ENCODE results near the gene SLFN5.
"Not testable (repeated sequence)": the region's sequence is repeated elsewhere in the genome, so short reads cannot be mapped to it uniquely, and the experiment has no call there.

Gene SLFN5

DNA sequence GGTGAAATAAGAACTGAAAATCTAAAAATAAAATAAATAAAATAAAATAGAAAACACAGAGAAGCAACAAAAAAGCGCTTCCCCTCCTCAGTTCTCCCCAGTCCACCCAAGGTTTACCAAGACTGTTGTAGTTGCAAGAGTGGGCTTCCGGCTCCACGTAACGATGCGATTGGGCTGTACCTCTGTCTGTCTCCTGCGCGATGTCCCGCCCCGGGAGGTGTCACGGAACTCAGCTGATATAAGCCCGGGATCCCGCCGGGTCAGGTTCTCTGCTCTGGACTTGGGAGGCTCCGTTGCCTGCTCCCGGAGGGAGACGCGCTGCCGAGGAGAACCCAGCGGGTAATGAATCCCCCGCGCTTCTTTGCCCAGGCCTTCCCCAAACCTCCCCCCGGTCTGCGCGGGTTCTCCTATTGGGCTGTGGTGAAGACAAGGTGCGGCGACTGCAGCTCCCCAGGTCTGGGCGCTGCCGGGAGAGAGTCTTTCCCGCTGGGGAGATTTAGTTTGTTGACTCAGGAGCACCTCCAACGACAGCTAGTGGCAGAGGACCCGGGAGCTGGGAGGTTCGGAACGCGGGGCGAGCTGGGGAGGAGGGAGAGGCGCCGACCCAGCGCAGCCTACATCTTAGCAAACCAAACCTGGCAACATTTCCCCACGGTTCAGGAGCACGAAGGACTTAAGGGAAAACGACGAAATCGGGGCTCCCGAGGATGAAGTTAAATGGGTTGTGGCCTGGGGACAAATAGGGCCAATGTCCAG is at the start of gene SLFN5:
SLFN5 (plus strand) TSS at position 268 of the 756 bp plus-strand sequence. CDS start 15,619 bp downstream, outside the sequence.
- DNase-seq, result peak; percentile 93

DNA sequence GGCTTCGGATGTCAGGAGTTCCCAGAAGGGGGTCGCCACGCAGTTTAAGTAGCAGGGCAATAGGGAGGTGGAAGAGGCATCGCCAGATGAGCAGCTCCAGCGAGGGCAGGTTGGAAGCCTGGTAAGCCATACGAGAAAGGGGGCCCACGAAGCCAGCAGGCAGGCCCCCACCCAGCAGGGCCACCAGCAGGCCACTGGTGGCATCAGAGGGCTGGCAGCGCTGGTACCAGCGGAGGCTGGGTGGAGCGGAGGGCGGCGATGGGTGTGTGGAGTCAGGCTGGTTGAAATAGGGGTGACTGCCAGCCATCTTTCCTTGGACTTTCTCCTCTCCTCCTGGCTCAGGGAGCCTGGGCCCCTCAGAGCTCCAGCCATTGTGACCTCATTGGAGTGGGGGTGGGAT is 48.9 kb upstream of the SLFN5 start, which contains the start of gene SLC35G3:
SLC35G3 (minus strand) TSS at position 393 of the 400 bp plus-strand sequence; CDS start at position 307, 86 bp downstream.
- DNase-seq, ATAC-seq: not testable (repeated sequence)

More for the DNA sequence above, at the start of gene SLFN5:
- ATAC-seq, result peak; percentile 74

- DNase-seq, ATAC-seq: not testable (repeated sequence)
Observed at GRCh38 chr17:35195062-35195461, 47.8 kb upstream of the SLFN5 start.

DNA sequence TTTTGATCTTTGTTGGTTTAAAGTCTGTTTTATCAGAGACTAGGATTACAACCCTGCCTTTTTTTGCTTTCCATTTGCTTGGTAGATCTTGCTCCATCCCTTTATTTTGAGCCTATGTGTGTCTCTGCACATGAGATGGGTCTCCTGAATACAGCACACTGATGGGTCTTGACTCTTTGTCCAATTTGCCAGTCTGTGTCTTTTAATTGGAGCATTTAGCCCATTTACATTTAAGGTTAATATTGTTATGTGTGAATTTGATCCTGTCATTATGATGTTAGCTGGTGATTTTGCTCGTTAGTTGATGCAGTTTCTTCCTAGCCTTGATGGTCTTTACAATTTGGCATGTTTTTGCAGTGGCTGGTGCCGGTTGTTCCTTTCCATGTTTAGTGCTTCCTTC is 40.3 kb upstream of the SLFN5 start:
- DNase-seq, ATAC-seq: not testable (repeated sequence)

DNA sequence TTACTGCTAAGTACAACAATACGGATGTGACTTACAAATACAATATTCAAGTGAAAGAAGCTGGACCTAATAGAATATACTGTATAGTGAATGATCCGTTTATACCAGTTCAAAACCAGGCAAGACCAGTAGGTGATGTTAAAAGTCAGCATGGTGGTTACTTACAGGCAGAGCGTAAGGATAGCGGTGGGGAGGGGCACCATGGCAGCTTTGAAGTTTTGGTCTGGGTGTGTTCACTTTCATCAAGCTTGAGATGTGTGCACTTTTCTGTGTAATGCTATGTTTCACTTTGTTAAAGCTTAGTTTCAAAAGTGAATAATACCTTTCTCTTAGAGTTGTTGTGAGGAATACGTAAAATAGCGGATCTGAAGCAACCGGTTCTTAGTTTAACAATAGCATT is 32.1 kb upstream of the SLFN5 start:
- DNase-seq, result no peak

DNA sequence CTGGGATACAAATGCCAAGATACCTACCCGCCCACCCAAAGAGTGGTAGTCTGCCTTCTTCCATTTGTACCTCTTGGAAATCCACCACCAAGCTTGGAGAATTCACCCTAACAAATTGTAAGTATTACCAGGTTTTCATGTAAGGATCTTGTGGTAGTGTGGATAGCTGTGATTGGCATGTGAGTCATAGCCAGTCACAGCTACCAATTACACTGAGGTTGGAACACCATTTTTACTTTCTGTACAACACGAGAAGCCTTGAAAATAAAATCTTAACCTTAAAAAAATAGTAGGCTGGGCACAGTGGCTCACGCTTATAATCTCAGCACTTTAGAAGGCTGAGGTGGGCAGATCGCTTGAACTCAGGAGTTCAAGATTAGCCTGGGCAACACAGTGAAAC is 30.2 kb upstream of the SLFN5 start:
- DNase-seq (no peak), ATAC-seq (peak; percentile 54)

More for the DNA sequence above, 32.1 kb upstream of the SLFN5 start:
- no peak for ATAC-seq

DNA sequence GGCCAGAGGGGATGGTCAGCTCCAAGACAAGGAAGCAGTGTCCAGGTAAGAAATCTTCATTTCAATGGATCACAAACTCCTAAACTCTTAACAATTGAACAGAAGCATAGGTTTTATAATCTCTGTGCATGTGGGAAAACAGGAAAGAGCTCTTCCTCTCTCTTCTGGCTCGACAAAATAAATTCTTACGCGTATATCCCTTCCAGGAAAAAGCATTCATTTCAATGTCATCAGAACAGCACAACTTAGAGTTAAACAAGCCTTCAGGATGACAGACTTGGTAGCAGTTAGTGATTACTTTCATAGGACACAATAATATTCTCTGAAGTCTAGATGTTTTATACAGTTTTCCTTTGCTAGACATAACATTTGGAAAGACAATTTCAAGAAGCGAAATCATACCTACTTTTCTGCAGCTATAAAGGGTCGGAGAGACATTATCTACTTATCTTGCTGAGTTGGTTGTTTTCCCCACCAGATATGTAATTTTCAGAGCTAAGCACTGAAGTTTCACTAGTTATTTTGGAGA is 29.4 kb upstream of the SLFN5 start:
- ATAC-seq, result no peak

DNA sequence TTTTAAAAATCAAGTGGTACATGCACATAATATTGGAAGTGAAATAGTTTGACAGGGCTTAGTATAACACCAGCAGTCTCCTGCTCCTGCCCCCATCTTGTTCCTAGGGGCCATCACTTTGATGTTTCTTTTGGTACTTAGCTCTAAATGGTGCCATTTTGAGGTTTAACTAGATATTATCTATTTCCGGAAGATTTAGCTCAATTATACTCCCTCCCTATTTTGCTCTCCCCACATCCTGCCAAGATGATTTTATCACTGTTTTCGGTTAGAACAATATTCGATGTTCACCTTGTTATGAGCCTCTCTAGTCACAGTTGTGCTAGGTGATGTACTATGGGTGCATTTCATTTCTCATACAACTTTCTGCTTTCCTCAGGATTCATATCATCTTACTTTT is 28.7 kb upstream of the SLFN5 start:
- peak; percentile 75 for ATAC-seq
- DNase-seq, result no peak

More for the DNA sequence above, 29.4 kb upstream of the SLFN5 start:
- no peak for DNase-seq

DNA sequence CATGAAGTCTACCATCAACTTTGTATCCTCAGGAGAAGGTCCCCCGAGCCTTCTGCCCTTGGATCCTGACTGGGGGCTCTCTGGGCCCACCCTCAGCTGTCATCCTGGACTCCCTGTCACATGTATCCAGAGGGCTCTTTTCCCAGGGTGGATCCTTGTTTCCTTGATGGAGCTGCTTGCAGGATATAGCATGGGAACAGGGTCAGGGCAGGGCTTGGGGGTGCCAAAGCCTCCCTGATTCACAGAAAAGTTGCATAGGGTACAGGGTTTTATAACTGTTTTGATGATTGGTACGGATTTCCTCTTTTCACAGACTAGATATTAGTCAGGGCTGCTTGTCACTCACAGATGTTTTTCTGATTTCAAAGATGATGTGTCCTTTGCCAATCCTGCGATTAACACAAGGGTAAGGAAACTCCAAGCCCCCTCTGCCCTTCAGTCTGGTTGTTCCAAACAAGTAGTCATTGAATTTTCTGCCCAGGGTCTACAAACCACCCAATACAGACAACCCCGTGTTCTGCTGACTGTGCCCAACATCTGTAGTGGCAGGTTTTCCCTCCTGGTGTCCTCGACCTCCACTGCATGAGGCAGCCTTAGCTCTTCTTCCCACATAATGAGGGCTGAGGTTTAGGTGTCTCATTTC is 28.1 kb upstream of the SLFN5 start:
- DNase-seq (peak; percentile 48), ATAC-seq (peak; percentile 59)

DNA sequence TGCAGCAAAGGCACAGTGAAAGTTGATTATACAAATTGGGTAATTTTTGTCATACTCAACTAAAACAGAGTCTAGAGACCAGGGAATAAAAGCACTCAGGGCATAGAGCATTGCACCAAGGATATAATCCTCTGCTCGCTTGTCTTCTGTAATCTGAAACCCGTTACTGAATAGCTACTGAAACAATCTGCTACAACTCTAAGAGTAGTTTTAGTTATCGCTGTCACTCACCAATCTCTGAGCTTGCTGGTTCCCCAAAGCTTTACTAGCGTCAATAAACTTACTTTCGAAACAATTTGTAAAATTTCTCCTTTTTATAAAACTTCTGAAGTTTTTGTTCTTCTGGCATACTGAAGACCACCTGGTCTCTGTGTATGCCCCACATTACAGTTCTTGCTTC is 25.8 kb upstream of the SLFN5 start:
- DNase-seq (no peak), ATAC-seq (no peak)

DNA sequence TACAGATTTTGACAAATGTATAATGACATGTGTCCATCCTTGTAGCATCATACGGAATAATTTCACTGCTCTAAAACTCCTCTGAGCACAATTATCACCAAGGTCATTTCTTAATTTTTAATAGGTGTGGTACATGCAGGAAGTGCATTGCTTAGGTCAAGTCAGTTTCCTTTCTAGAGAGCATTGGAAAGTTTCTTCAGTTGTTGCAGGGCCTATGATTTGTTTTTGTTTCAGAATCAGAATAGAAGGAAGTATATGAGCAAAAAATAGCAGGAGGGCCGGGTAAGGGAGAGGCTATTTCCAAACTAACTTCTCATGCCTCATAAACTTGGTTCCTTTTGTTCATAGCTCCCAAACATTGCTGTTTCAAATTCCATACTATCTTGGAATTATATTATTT is 24.0 kb upstream of the SLFN5 start:
- ATAC-seq (no peak), DNase-seq (no peak)

DNA sequence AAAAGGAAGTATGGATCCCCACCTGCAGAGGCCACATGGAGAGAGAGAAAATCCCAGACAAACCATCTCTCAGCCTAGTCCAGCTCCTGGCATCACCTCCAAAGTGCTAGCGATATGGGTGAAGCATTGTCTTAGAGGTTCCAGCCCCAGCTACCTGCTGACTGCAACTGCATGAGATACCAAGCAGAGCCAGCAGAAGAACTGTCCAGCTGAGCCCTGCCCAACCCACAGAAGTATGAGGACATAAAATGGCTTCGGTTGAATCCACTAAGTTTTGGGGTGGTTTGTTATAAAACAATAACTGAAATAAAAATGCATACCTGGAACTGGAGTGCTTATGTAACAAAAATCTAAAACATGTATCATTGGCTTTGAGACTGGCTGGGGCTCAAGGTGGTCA is 20.4 kb upstream of the SLFN5 start:
- DNase-seq, result no peak
- no peak for ATAC-seq

DNA sequence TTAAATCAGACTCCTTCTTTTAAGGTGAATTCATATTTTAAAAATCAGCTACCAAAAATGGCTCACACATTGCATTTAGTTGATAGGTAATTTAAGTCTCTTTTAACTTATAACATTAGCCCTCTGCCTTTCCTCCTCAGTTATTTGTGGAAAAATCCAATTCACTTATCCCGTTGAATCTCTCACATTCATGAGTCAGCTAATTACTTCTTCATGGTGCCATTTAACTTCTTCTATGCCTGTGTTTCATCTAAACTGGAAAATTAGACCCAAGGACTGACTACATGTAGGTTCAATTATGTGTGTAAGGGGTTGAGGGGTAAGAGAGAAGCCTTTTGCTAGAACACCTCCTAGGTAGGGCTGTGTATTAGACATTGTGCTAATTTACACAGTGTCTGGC is 18.4 kb upstream of the SLFN5 start:
- DNase-seq, result no peak
- ATAC-seq, result no peak

GRCh38 chr17:35227546-35227945 is 15.3 kb upstream of the SLFN5 start:
- DNase-seq (no peak), ATAC-seq (peak; percentile 43)

- DNase-seq (no peak), ATAC-seq (no peak)
Observed at GRCh38 chr17:35229638-35230037, 13.2 kb upstream of the SLFN5 start.

- not testable (repeated sequence) for ATAC-seq
Observed at GRCh38 chr17:35234315-35234714, 8.6 kb upstream of the SLFN5 start.

DNA sequence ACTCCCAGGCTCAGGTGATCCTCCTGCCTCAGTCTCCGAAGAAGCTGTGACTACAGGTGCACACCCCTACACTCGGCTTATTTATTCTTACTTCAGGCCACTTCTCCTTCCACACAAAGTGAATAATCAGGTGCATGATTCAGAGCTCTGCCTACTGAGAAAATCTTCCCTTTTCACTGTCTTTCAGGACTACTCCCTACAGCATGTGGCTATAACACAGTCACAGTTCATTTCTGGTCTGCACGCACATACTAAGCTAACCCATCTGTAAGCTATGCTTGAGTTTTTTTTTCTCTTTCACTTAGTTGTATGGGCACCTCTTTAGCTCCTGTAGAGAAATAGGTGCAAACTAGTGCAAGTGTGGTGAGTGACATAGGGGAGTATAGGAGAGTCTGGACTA is 7.6 kb upstream of the SLFN5 start:
- ATAC-seq (peak; percentile 51), DNase-seq (no peak)

More at GRCh38 chr17:35234315-35234714, 8.6 kb upstream of the SLFN5 start:
- DNase-seq, result not testable (repeated sequence)

GRCh38 chr17:35235917-35236316 is 7.0 kb upstream of the SLFN5 start:
- ATAC-seq, result no peak

DNA sequence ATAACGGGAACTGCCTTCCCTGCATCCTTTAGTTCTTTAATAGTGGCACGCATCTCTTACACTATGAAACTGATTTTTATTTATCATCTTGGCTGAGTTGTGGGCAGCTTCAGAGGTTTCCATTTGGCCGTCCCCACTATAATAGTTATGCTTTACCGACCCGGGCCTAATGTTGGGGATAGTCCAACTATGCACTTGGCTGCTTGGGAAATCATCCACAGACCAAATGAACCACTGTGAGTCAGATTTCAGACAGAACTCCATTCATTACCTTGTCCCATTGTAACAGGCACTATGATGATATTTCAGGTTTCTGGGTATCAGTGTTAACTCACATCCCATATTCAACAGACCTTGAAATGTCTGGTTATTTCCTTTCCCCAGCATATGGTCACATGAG is 6.1 kb upstream of the SLFN5 start:
- ATAC-seq, result no peak
- no peak for DNase-seq

More at GRCh38 chr17:35235917-35236316, 7.0 kb upstream of the SLFN5 start:
- DNase-seq, result no peak

DNA sequence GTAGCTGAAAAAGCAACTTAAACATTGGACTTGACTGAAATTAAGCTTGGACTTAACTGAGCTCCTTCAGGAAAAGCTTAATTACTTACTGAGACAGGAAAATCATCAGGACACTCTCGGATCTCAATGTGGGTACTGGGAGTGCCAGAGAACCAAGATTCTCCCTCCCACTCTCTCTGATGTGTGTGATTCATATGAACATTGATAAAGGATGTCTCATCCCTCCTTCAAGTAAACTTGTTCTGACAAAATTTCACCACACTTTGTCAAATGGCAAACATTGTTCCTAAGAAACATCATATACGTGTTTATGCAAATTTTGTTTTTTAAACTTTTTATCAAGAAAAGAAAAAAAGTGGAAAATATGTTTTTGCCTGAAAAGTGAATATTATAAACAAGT is 4.1 kb upstream of the SLFN5 start:
- DNase-seq (no peak), ATAC-seq (no peak)

- ATAC-seq (no peak), DNase-seq (no peak)
Observed at GRCh38 chr17:35239823-35240222, 3.0 kb upstream of the SLFN5 start.

DNA sequence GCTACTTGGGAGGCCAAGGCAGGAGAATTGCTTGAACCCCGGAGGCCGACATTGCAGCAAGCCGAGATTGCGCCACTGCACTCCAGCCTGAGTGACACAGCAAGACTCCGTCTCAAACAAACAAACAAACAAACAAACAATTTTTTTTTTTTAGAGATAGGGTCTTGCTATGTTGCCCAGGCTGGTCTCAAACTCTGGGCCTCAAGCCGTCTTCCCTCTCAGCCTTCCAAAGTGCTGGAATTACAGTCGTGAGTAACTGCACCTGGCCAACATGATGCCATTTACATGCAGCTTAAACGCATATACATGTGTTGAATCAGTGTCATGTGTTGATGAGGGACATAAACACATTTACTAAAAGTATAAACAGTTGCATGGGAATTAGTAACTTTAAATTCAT is 2.0 kb upstream of the SLFN5 start:
- ATAC-seq (no peak), DNase-seq (no peak)

- DNase-seq, result peak; percentile 48
- no peak for ATAC-seq
Observed at GRCh38 chr17:35241520-35241919, 1.4 kb upstream of the SLFN5 start.
